Measurements from ENCODE around the gene EBF3.

Gene EBF3

GRCh38 chr10:129833468-129833950, 130.6 kb downstream of the EBF3 start:
- Mint-ChIP-seq H3K36me3 (ENCODE audit: low read depth) (no peaks in the 10 kb centered on the region), H3K4me1 (ENCODE audit: low read depth) (no peaks in the 10 kb centered on the region), H3K27ac (no peak overlapping the region), H3K27me3 (no peaks in the 10 kb centered on the region), H3K9me3 (no peaks in the 10 kb centered on the region), H3K4me3 (no peak overlapping the region)
- no peak for DNase-seq

- H3K4me3 Mint-ChIP-seq, result no peak overlapping the region
- no peak overlapping the region for H3K27ac Mint-ChIP-seq
- DNase-seq, result no peak
- no peaks in the 10 kb centered on the region for H3K27me3 Mint-ChIP-seq
- H3K4me1 Mint-ChIP-seq (ENCODE audit: low read depth), result no peaks in the 10 kb centered on the region
- no peaks in the 10 kb centered on the region for H3K36me3 Mint-ChIP-seq (ENCODE audit: low read depth)
- H3K9me3 Mint-ChIP-seq, result no peaks in the 10 kb centered on the region
Measured at GRCh38 chr10:129832573-129833467, 131.3 kb downstream of the EBF3 start.

- no peaks in the 10 kb centered on the region for H3K27me3 Mint-ChIP-seq
- H3K4me3 Mint-ChIP-seq, result no peak overlapping the region
- DNase-seq, result no peak
- H3K4me1 Mint-ChIP-seq (ENCODE audit: low read depth), result no peaks in the 10 kb centered on the region
- H3K36me3 Mint-ChIP-seq (ENCODE audit: low read depth), result no peaks in the 10 kb centered on the region
- no peaks in the 10 kb centered on the region for H3K9me3 Mint-ChIP-seq
- no peak overlapping the region for H3K27ac Mint-ChIP-seq
Measured at GRCh38 chr10:129831150-129831549, 132.9 kb downstream of the EBF3 start.

DNA sequence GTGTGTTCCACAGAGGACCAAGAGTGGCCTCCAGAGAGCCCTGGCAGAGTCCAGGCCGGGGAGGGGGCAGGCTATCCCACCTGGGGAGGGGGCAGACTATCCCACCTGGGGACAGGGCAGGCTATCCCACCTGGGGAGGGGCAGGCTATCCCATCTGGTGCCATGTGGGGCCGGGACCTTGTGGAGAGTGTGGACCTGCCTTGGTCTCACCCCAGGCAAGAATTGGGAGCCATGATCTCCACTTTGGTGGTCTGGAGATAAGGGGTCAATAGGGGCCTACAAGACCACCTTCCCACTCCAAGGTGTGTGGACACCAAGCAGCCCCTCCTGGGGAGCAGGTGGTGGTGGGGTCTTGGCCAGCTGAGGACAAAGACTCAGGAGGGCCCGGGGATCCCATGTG, 138.2 kb downstream of the EBF3 start:
- Mint-ChIP-seq H3K27ac (no peak overlapping the region), H3K9me3 (no peaks in the 10 kb centered on the region), H3K4me3 (no peak overlapping the region), H3K27me3 (peaks cover 5% of the 10 kb centered on the region), H3K36me3 (ENCODE audit: low read depth) (no peaks in the 10 kb centered on the region), H3K4me1 (ENCODE audit: low read depth) (no peaks in the 10 kb centered on the region)
- no peak for DNase-seq

GRCh38 chr10:129825221-129825620, 138.9 kb downstream of the EBF3 start:
- Mint-ChIP-seq H3K27me3 (peaks cover 5% of the 10 kb centered on the region), H3K36me3 (ENCODE audit: low read depth) (no peaks in the 10 kb centered on the region), H3K27ac (no peak overlapping the region), H3K4me3 (no peak overlapping the region), H3K9me3 (no peaks in the 10 kb centered on the region), H3K4me1 (ENCODE audit: low read depth) (no peaks in the 10 kb centered on the region)
- no peak for DNase-seq

DNA sequence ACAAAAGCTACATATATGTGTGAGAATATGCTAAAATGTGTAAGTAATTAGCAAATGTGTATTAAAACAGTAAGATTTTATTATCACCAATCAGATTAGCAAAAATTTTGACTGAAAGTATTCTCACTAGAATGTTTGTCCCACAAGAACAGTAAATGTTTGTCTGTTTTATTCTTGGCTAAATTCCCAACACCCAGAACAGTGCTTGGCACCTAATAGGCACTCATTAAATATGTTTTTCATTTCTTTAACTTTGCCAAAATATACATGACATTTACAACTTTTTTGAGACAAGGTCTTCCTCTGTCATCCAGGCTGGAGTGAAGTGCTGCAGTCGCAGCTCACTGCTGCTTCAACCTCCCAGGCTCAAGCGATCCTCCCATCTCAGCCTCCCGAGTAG, 143.6 kb downstream of the EBF3 start:
- peaks cover 5% of the 10 kb centered on the region for H3K27me3 Mint-ChIP-seq
- no peak for DNase-seq
- H3K9me3 Mint-ChIP-seq, result peaks cover 8% of the 10 kb centered on the region
- no peak overlapping the region for H3K27ac Mint-ChIP-seq
- H3K4me3 Mint-ChIP-seq, result no peak overlapping the region
- no peaks in the 10 kb centered on the region for H3K36me3 Mint-ChIP-seq (ENCODE audit: low read depth)
- no peaks in the 10 kb centered on the region for H3K4me1 Mint-ChIP-seq (ENCODE audit: low read depth)

GRCh38 chr10:129816656-129817045, 147.4 kb downstream of the EBF3 start:
- Mint-ChIP-seq H3K9me3 (peaks cover 8% of the 10 kb centered on the region), H3K4me3 (no peak overlapping the region), H3K4me1 (ENCODE audit: low read depth) (no peaks in the 10 kb centered on the region), H3K36me3 (ENCODE audit: low read depth) (no peaks in the 10 kb centered on the region), H3K27me3 (no peaks in the 10 kb centered on the region), H3K27ac (no peak overlapping the region)
- no peak for DNase-seq

DNA sequence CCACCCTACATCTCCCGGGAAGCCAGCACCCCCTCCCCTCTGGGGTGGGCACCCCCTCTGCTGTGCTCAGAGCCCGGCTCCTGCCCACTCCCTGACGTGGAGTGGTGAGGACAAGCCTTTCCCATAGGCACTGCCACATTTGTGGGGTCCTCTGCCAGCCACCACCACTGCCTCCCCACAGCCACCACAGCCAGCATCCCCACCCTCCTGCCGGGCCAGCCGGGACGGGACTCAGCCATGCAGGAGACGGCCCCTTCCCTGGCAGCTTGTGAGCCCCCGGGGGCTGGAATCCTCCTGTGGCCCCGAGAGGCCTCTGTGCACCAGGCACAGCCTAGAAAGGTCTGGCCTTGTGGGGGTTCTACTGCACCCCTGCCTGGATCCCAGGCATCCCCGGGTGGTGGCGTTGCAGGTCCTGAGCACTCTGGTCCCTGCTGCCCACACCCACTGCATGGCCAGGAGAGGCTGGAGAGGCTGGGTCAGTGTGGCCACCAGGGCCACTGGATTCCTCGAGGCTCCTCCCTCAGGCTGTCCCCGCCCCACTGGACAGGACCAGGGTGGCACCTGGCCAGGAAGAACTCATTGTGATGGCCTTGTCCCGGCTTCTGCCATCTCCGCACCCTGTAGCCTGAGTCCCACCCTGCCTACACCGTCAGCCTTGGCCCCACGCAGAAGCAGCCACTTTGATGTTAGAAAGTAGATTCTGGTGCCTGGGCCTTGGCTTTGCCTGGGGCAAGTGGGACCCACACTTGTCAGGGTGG, 148.0 kb downstream of the EBF3 start:
- Mint-ChIP-seq H3K36me3 (ENCODE audit: low read depth) (no peaks in the 10 kb centered on the region), H3K27me3 (no peaks in the 10 kb centered on the region), H3K9me3 (peaks cover 8% of the 10 kb centered on the region), H3K4me3 (no peak overlapping the region), H3K4me1 (ENCODE audit: low read depth) (no peaks in the 10 kb centered on the region), H3K27ac (no peak overlapping the region)
- no peak for DNase-seq

- H3K36me3 Mint-ChIP-seq (ENCODE audit: low read depth), result no peaks in the 10 kb centered on the region
- no peak for DNase-seq
- no peaks in the 10 kb centered on the region for H3K4me1 Mint-ChIP-seq (ENCODE audit: low read depth)
- H3K4me3 Mint-ChIP-seq, result no peak overlapping the region
- peaks cover 8% of the 10 kb centered on the region for H3K9me3 Mint-ChIP-seq
- H3K27ac Mint-ChIP-seq, result no peak overlapping the region
- H3K27me3 Mint-ChIP-seq, result no peaks in the 10 kb centered on the region
Measured at GRCh38 chr10:129814681-129815646, 149.1 kb downstream of the EBF3 start.

DNA sequence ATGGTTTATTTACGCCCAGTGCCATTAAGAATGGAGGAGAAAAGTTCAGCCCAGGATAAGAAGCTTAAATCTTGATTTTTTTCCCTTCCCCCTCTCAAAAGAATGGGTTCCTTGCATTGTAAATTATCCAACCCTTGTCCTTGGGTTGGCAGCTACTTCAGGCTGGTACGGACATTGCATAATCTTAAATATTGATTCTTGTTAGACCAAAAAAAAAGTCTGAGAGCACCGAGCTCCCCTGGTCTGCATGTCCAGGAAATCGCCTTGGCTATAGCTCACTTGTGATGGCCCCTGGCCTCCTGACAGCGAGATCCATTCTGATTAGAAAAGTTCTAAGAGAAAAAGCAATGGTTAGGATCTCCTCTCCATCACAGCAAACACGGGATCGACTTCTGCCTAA, 151.7 kb downstream of the EBF3 start:
- Mint-ChIP-seq H3K4me3 (no peak overlapping the region), H3K36me3 (ENCODE audit: low read depth) (no peaks in the 10 kb centered on the region), H3K27me3 (no peaks in the 10 kb centered on the region), H3K27ac (no peak overlapping the region), H3K9me3 (no peaks in the 10 kb centered on the region), H3K4me1 (ENCODE audit: low read depth) (no peaks in the 10 kb centered on the region)
- DNase-seq, result no peak

DNA sequence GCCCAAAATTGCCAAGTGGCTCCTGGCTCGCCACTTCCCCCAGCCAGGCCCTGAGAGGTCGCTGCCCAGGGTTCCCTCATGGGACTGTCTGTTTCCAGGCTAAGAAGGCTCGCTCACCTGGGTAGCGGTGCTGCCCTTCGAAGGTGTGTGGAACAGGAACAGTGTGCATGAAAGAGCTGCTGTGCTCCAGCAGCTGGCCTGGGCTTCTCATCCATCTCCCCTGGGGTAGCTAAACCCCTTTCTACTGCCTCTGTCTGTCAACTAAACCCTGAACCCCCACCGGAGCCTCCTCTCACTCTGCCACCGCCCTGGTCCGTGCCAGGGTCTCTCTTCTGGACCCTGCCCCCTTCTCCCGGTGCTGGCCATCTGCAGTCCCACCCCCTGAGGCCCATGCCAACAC, 152.9 kb downstream of the EBF3 start:
- Mint-ChIP-seq H3K4me1 (ENCODE audit: low read depth) (no peaks in the 10 kb centered on the region), H3K36me3 (ENCODE audit: low read depth) (no peaks in the 10 kb centered on the region), H3K9me3 (peaks cover 9% of the 10 kb centered on the region), H3K27me3 (no peaks in the 10 kb centered on the region), H3K27ac (no peak overlapping the region), H3K4me3 (no peak overlapping the region)
- no peak for DNase-seq

GRCh38 chr10:129809841-129810240, 154.2 kb downstream of the EBF3 start:
- DNase-seq, result no peak
- Mint-ChIP-seq H3K27ac (no peak overlapping the region), H3K27me3 (no peaks in the 10 kb centered on the region), H3K4me1 (ENCODE audit: low read depth) (no peaks in the 10 kb centered on the region), H3K36me3 (ENCODE audit: low read depth) (no peaks in the 10 kb centered on the region), H3K4me3 (no peak overlapping the region), H3K9me3 (peaks cover 17% of the 10 kb centered on the region)

DNA sequence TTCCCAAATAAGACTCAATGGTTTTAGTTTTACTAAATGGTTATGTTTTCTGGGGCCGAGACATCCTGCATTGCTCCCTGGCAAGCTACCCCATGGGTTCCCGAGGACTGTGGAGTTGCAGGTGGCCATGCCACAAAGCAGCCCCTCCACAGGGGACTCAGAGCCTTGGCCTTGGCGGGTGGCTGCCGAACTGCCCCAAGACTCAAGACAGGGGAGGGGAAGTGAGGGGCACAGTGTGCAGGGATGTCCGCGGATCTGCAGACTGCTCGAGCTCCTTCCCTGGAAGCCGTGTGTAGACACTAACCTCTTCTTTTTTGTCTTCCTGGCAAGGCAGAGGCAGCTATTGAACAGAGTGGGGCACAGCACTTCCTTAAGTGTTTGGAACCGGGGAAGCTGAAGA, 154.6 kb downstream of the EBF3 start:
- no peaks in the 10 kb centered on the region for H3K27me3 Mint-ChIP-seq
- H3K27ac Mint-ChIP-seq, result no peak overlapping the region
- DNase-seq, result no peak
- H3K4me1 Mint-ChIP-seq (ENCODE audit: low read depth), result no peaks in the 10 kb centered on the region
- no peak overlapping the region for H3K4me3 Mint-ChIP-seq
- no peaks in the 10 kb centered on the region for H3K36me3 Mint-ChIP-seq (ENCODE audit: low read depth)
- peaks cover 18% of the 10 kb centered on the region for H3K9me3 Mint-ChIP-seq

All from activated T-cell treated with anti-CD3 and anti-CD28 coated beads, Interleukin-2, amount 50 U/mL, for 24 hours (primary cell).